Stomach (tissue), 4 donors: ENCODE measurements around the gene MSMO1.

Experiments
- EP300 ChIP-seq: sonication (generic); formaldehyde crosslinking; IDR thresholded peaks from one replicate; pipeline ENCODE4 v1.6.1; 2017; ENCODE audit warnings: antibody characterized with exemption
- POLR2AphosphoS5 ChIP-seq, 3 donors: sonication (generic); formaldehyde crosslinking; IDR thresholded peaks; one replicate each; pipeline ENCODE4 v1.6.1; 2016; ENCODE audit warnings: antibody characterized with exemption in 3 of 3

DNA sequence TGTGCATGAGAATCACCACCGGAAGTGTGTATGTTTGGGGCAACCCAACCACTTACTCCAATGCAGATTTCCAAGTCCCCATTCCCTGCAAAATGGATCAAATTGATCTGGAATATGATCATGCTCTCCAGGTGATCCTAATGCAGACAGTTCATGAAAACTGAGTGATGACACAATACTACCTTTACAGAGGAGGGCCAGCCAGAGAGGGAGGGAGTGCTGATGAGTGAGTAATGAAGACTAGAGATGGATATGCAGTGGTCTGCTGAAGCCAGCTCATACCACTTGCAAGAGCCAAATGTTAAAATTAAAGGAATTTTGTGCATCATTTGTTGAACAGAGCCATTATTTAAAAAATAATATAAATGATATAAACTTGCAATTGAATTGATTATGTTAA lies 41.1 kb downstream of the MSMO1 start:
- TF ChIP-seq POLR2AphosphoS5 (IDR thresholded peaks at IDR 0.05) (no peak), EP300 (no peak)
